ENCODE results near the gene WDR11. TPM values are rescaled to one million over a fixed set of nuclear protein-coding genes. Genes with fewer than 3 reads are reported as not detected.

Gene WDR11
- total RNA-seq, 1 donor: 87.2 TPM

GRCh38 chr10:120825878-120826769 lies 25.0 kb upstream of the WDR11 start:
- Histone ChIP-seq H3K36me3 (ENCODE audit: insufficient read depth, low read length) (no peaks in the 10 kb centered on the region), H3K4me2 (ENCODE audit: insufficient read depth, low read length) (no peak overlapping the region), H3K9me3 (ENCODE audit: low read depth, low read length) (no peaks in the 10 kb centered on the region), H2AFZ (ENCODE audit: low read length) (no peak overlapping the region), H3K27me3 (ENCODE audit: insufficient read depth, low read length) (no peaks in the 10 kb centered on the region), H4K20me1 (ENCODE audit: insufficient read depth, low read length) (no peaks in the 10 kb centered on the region), H3K4me3 (ENCODE audit: insufficient read depth, low read length) (no peak overlapping the region), H3K4me1 (ENCODE audit: insufficient read depth, low read length) (no peaks in the 10 kb centered on the region), H3K79me2 (ENCODE audit: insufficient read depth, low read length) (no peaks in the 10 kb centered on the region), H3K27ac (ENCODE audit: low read depth, low read length) (no peak overlapping the region)
- no peak for DNase-seq (ENCODE audit: insufficient read length, low spot score, missing footprints)
- no peak for TF ChIP-seq CTCF (IDR thresholded peaks at IDR 0.05; ENCODE audit: extremely low read depth, low read depth, low read length)

- Histone ChIP-seq H2AFZ (ENCODE audit: low read length) (no peak overlapping the region), H3K36me3 (ENCODE audit: insufficient read depth, low read length) (no peaks in the 10 kb centered on the region), H3K4me1 (ENCODE audit: insufficient read depth, low read length) (no peaks in the 10 kb centered on the region), H3K4me3 (ENCODE audit: insufficient read depth, low read length) (no peak overlapping the region), H3K9me3 (ENCODE audit: low read depth, low read length) (no peaks in the 10 kb centered on the region), H3K27ac (ENCODE audit: low read depth, low read length) (no peak overlapping the region), H3K4me2 (ENCODE audit: insufficient read depth, low read length) (no peak overlapping the region), H3K79me2 (ENCODE audit: insufficient read depth, low read length) (no peaks in the 10 kb centered on the region), H4K20me1 (ENCODE audit: insufficient read depth, low read length) (no peaks in the 10 kb centered on the region), H3K27me3 (ENCODE audit: insufficient read depth, low read length) (no peaks in the 10 kb centered on the region)
- TF ChIP-seq CTCF (IDR thresholded peaks at IDR 0.05; ENCODE audit: extremely low read depth, low read depth, low read length): no peak
- DNase-seq (ENCODE audit: insufficient read length, low spot score, missing footprints): no peak
Observed at GRCh38 chr10:120827251-120827875, 23.8 kb upstream of the WDR11 start.

- H3K4me2 ChIP-seq (ENCODE audit: insufficient read depth, low read length): no peak overlapping the region
- TF ChIP-seq CTCF (IDR thresholded peaks at IDR 0.05; ENCODE audit: extremely low read depth, low read depth, low read length): no peak
- no peaks in the 10 kb centered on the region for H3K36me3 ChIP-seq (ENCODE audit: insufficient read depth, low read length)
- H3K4me3 ChIP-seq (ENCODE audit: insufficient read depth, low read length): no peak overlapping the region
- no peak for DNase-seq (ENCODE audit: insufficient read length, low spot score, missing footprints)
- H2AFZ ChIP-seq (ENCODE audit: low read length): no peak overlapping the region
- H3K4me1 ChIP-seq (ENCODE audit: insufficient read depth, low read length): no peaks in the 10 kb centered on the region
- H4K20me1 ChIP-seq (ENCODE audit: insufficient read depth, low read length): no peaks in the 10 kb centered on the region
- no peaks in the 10 kb centered on the region for H3K27me3 ChIP-seq (ENCODE audit: insufficient read depth, low read length)
- no peaks in the 10 kb centered on the region for H3K79me2 ChIP-seq (ENCODE audit: insufficient read depth, low read length)
- no peak overlapping the region for H3K27ac ChIP-seq (ENCODE audit: low read depth, low read length)
- no peaks in the 10 kb centered on the region for H3K9me3 ChIP-seq (ENCODE audit: low read depth, low read length)
Observed at GRCh38 chr10:120828763-120829319, 22.3 kb upstream of the WDR11 start.

- no peak for TF ChIP-seq CTCF (IDR thresholded peaks at IDR 0.05; ENCODE audit: extremely low read depth, low read depth, low read length)
- Histone ChIP-seq H2AFZ (ENCODE audit: low read length) (no peak overlapping the region), H3K79me2 (ENCODE audit: insufficient read depth, low read length) (no peaks in the 10 kb centered on the region), H3K36me3 (ENCODE audit: insufficient read depth, low read length) (no peaks in the 10 kb centered on the region), H3K27me3 (ENCODE audit: insufficient read depth, low read length) (no peaks in the 10 kb centered on the region), H4K20me1 (ENCODE audit: insufficient read depth, low read length) (no peaks in the 10 kb centered on the region), H3K9me3 (ENCODE audit: low read depth, low read length) (no peaks in the 10 kb centered on the region), H3K4me1 (ENCODE audit: insufficient read depth, low read length) (no peaks in the 10 kb centered on the region), H3K4me2 (ENCODE audit: insufficient read depth, low read length) (no peak overlapping the region), H3K4me3 (ENCODE audit: insufficient read depth, low read length) (no peak overlapping the region), H3K27ac (ENCODE audit: low read depth, low read length) (no peak overlapping the region)
- no peak for DNase-seq (ENCODE audit: insufficient read length, low spot score, missing footprints)
Observed at GRCh38 chr10:120832106-120832505, 19.1 kb upstream of the WDR11 start.

All from osteoblast (primary cell).